HUES64 (cell line): ENCODE results near the gene STX18.

Source experiments
- H3K27ac ChIP-seq: 2 replicates; pipeline ENCODE4 v1.7.0; 2013; ENCODE audit warnings: low read depth, low read length, inconsistent platforms
- H3K27me3 ChIP-seq: 2 replicates; pipeline ENCODE4 v1.6.1; 2013; ENCODE audit warnings: mild to moderate bottlenecking, low read length; ENCODE audit not compliant: insufficient read depth
- H3K36me3 ChIP-seq: 2 replicates; pipeline ENCODE4 v1.6.1; 2013; ENCODE audit warnings: mild to moderate bottlenecking, low read length; ENCODE audit not compliant: insufficient read depth
- H3K4me1 ChIP-seq: 2 replicates; pipeline ENCODE4 v1.6.1; 2013; ENCODE audit warnings: mild to moderate bottlenecking, low read length, moderate library complexity; ENCODE audit not compliant: insufficient read depth
- H3K4me3 ChIP-seq: 2 replicates; pipeline ENCODE4 v1.5.1; 2013; ENCODE audit warnings: mild to moderate bottlenecking, low read length, moderate library complexity
- H3K9ac ChIP-seq: 2 replicates; pipeline ENCODE4 v1.6.1; 2013; ENCODE audit warnings: mild to moderate bottlenecking, low read depth, low read length
- H3K9me3 ChIP-seq: 2 replicates; pipeline ENCODE4 v1.6.1; 2013; ENCODE audit warnings: low read depth, low read length; ENCODE audit not compliant: insufficient read depth
- WGBS: fragments of 150-250, 120-280 bp; methylation state at CpG from one replicate; pipeline ENCODE4 v1.1.7; 2013; ENCODE audit warnings: missing lambda C conversion rate; 5-methylcytosine and 5-hydroxymethylcytosine counted together

The STX18 gene

DNA sequence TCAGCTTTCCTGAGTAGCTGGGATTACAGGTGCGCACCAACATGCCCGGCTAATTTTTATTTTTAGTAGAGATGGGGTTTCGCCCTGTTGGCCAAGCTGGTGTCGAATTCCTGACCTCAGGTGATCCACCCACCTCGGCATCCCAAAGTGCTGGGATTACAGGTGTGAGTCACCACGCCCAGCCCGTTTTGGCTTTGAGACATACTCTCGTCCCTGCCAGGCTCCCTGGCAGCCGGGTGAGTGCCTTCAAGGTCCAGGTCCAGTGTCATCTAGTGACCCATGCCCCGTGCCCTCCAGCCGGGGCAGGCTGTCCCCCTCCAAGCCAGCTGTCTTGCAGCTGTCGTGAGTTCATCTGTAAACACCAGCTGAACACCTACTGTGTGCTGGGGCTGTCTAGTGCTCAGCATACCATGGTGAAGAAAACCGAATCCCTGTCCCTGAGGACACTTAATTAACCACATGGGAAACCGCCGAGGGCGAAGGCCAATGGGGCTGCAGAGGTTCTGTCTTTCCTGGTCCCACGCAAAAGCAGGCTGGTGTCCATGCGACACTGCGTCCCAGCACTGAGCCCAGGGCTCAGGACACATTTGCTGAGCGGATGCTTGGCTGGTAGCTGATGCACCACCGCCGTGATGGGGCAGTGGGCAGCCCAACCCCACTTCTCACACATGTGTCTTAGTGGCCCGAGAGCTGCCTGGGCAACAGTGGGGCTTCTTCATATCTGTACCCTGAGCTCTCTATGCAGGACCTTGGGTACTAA lies 133.1 kb downstream of the STX18 start:
- no peaks in the 10 kb centered on the region for H3K4me1 ChIP-seq
- H3K4me3 ChIP-seq, result no peak overlapping the region
- H3K9ac ChIP-seq, result no peak overlapping the region
- H3K9me3 ChIP-seq, result no peaks in the 10 kb centered on the region
- no peaks in the 10 kb centered on the region for H3K36me3 ChIP-seq
- H3K27me3 ChIP-seq, result no peaks in the 10 kb centered on the region
- H3K27ac ChIP-seq, result no peak overlapping the region
- WGBS, result 89% methylated on average over 23 of the region's 23 CpGs

DNA sequence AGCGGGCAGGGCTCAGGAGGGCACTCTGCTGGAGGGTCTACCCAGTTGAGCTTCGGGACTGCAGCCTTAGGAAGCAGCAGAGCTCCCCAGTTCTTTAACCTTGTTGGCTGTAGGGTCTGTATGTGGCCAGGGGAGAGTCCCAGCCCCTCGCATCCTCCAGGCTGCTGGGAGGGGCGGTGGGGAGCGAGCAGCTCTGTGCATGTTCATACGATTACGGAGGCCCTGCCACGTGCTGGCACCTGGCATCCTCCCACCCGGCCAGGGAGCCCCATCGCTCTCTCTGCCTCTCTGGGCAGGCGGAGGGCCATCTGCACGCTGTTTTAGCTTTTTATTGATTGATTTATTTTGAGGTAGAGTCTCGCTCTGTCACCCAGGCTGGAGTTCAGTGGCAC lies 133.7 kb downstream of the STX18 start:
- 86% methylated on average over 13 of the region's 13 CpGs for WGBS
- H3K4me1 ChIP-seq, result no peaks in the 10 kb centered on the region

DNA sequence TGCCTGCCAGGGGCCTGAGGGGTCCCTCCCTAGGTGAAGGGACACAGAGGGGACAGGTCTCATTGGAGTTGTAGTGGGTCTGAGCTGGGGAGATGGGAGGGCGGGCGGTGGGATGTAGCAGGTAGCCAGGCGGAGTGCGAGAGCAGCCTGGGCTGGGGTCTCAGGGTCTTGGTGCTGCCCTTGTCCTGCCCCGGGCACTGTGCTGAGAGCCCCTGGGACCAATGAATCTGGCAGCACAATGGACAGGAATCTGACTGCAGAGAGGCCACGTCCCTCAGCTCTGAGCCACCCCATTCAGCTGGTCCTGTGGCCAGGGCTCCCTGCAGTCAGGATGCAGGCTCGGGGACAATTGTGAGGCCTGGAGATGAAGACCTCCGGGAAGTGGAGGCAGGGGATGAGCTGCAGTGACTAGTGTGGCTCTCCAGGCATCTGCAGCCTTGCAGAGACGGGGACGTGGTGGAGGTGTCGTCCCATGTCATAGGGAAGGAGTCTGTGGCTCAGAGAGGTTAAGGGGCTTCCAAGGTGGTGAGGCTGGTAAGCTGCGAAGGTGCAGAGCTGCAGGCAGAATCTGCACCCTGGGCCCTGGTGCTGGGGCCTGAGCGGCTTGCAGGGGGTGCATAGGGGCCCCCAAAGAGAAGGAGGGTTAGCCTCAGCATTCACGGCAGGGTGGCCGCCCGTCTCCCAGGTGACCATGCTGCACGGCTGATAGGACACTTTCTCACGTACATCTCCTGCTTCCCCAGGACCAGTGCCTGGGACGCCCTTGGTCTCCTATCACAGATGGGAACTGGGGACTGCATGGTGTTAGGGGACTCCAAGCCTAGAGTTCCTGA lies 134.3 kb downstream of the STX18 start:
- Histone ChIP-seq H3K36me3 (no peaks in the 10 kb centered on the region), H3K27ac (no peak overlapping the region), H3K4me1 (no peaks in the 10 kb centered on the region), H3K27me3 (no peaks in the 10 kb centered on the region), H3K9me3 (no peaks in the 10 kb centered on the region), H3K9ac (no peak overlapping the region), H3K4me3 (no peak overlapping the region)
- 91% methylated on average over 19 of the region's 19 CpGs for WGBS

More for the DNA sequence above, 133.7 kb downstream of the STX18 start:
- no peak overlapping the region for H3K4me3 ChIP-seq
- H3K27ac ChIP-seq, result no peak overlapping the region
- H3K36me3 ChIP-seq, result no peaks in the 10 kb centered on the region
- H3K9ac ChIP-seq, result no peak overlapping the region
- no peaks in the 10 kb centered on the region for H3K9me3 ChIP-seq
- H3K27me3 ChIP-seq, result no peaks in the 10 kb centered on the region

DNA sequence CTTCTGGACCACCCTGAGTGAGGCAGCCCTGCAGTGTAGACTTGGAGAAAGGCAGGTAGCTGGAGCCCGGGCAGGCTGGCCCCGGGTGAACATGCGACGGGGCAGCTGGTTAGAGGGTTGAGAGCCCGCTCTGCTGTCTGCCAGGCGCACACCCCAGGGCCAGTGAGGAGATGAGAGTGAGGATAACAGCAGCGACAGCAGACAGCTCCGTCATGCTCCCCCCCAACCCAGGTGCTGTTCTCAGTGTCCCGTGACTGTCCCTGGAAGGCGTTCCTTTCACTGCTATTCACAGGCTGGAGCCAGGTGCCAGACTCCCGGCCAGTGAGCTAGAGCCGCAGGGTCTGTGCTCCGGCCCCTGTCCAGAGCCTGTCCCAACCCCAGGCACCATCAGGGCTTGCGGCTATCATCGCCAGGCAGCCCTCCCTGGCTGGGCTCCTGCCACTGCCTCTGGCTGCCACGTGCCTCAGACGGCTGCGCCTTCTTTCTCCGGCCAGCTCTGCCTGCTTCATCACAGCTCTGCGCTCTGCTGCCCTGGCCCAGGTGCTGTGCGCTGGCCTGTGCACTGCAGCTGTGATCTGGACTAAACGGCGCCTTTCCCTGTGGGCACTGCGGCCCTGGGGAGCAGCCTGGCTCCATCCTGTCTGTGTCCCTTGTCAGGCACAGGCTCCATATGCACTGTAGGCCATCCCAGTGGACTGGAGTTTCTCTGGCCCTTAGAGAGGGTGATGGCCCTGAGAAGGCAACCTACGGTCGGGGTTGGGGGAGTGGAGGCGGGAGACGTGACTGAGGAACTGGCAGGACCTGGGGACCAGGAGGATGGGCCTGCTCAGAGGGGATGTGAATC lies 135.2 kb downstream of the STX18 start:
- H3K36me3 ChIP-seq, result no peaks in the 10 kb centered on the region
- no peak overlapping the region for H3K27ac ChIP-seq
- no peaks in the 10 kb centered on the region for H3K9me3 ChIP-seq
- H3K4me1 ChIP-seq, result no peaks in the 10 kb centered on the region
- no peak overlapping the region for H3K4me3 ChIP-seq
- no peaks in the 10 kb centered on the region for H3K27me3 ChIP-seq
- no peak overlapping the region for H3K9ac ChIP-seq
- 93% methylated on average over 28 of the region's 28 CpGs for WGBS

DNA sequence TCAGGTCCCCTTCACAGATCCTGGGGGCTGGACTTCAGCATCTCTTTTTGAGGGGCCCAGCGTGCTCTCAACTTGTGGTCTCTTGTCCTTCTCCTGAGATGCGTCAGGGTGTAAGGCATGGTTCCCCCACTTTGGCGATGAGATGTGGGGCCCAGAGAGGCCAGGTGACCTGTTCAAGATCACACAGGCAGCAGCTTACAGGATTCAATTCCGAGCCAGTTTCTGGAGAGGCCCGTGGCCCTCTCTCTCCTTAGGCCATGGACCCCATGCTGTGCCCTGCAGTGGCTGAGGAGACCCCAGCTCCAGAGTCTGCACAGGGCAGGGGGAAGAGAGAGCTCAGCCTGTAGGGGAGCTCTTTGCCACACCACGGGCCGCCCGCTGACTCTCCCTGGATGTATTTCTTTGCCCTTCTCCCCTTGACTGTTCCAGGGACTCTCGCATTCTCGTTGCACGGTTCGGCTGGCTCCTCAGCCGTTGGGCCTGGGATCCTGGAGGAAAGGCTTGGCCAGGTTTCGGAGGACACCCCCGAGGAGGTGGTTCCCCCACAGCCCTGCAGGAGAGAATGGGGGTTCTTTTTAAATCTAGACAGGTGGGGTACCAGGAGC lies 136.4 kb downstream of the STX18 start:
- Histone ChIP-seq H3K27ac (no peak overlapping the region), H3K9me3 (no peaks in the 10 kb centered on the region), H3K9ac (no peak overlapping the region), H3K36me3 (no peaks in the 10 kb centered on the region), H3K4me1 (no peaks in the 10 kb centered on the region), H3K27me3 (no peaks in the 10 kb centered on the region), H3K4me3 (no peak overlapping the region)
- WGBS, result 91% methylated on average over 15 of the region's 15 CpGs

DNA sequence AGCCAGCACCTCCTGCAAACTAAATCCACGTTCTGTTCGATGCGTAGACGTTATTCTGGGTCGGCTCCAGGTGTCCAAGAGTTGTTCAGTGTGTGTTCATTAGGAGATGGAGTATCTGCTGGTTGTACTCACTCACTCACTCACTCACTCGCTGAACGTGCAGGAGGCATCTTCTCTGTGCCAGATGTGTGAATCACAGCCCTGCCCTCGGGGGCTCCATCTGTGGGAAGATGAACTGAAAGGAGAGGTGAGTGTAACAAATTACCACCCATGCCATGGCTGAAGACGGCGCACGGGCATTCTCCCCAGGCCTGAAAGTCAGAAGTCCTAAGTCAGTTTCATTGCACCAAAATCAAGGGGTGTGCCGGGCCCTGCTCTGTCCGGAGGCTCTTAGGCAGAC lies 138.9 kb downstream of the STX18 start:
- Histone ChIP-seq H3K4me3 (no peak overlapping the region), H3K9ac (no peak overlapping the region), H3K9me3 (no peaks in the 10 kb centered on the region), H3K27ac (no peak overlapping the region), H3K4me1 (no peaks in the 10 kb centered on the region), H3K27me3 (no peaks in the 10 kb centered on the region), H3K36me3 (no peaks in the 10 kb centered on the region)
- WGBS, result 87% methylated on average over 11 of the region's 13 CpGs

DNA sequence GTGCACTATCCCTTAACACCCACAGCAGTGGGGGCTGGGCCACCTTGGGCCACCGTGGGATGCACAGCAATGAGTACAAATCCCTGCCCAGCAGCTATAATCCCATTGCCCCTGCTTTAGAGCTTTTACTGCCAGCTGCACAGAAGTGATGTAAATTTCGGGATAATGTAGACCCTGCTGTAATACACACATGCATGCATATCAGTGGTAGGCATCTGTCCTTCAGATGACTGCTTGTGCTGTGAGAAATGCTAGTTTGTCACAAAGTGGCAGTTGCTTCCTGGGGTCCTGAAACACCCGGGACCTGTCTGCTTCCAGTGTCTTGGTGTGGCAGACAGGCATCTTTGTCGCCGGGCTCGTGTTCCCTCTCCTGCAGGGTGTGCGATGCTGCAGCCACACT lies 140.8 kb downstream of the STX18 start:
- Histone ChIP-seq H3K36me3 (no peaks in the 10 kb centered on the region), H3K9ac (no peak overlapping the region), H3K9me3 (no peaks in the 10 kb centered on the region), H3K4me1 (0 out of 2 replicates have a peak, but pooled peaks cover 3% of the 10 kb centered on the region), H3K27me3 (no peaks in the 10 kb centered on the region), H3K4me3 (no peak overlapping the region), H3K27ac (no peak overlapping the region)
- 90% methylated on average over 7 of the region's 7 CpGs for WGBS

DNA sequence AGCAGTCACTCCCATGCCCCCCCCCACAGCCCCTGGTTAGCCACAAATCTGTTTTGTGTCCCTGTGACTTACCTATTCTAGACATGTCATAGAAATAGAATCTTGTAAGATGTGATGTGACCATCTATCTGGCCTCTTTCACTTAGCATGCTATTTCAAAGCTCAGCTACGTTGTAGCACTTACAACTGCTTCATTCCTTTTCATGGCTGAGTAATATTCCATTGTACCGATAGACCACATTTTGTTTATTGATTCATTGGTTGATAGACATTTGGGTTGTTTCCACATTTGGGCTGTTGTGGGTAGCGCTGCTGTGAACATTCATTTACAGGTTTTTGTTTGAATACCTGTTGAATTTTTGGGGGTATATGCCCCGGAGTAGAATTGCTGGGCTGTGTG lies 143.4 kb downstream of the STX18 start:
- H3K27ac ChIP-seq, result no peak overlapping the region
- H3K27me3 ChIP-seq, result no peaks in the 10 kb centered on the region
- no peak overlapping the region for H3K9ac ChIP-seq
- H3K4me3 ChIP-seq, result no peak overlapping the region
- H3K36me3 ChIP-seq, result no peaks in the 10 kb centered on the region; the same call in 1 of the 2 replicates
- no peaks in the 10 kb centered on the region for H3K9me3 ChIP-seq
- H3K4me1 ChIP-seq, result 0 out of 2 replicates have a peak, but pooled peaks cover 3% of the 10 kb centered on the region
- 79% methylated on average over 4 of the region's 4 CpGs for WGBS

DNA sequence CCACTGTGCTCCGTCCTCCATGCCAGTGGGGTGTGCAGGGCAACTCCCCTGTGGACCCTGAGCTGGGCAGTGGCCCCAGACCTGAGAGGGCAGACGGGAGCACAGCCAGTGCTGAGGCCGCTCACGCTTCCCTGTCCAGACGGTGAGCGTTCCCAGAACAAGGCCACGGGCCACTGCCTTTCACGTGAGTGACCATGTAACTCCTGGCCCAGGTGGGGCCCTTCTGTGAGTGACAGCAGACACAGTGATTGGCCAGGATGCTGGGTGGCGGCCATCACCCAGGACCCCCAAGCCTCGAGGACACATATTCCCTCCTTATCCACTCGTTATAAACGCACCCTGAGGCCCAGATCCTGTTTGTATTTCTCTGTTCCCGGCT lies 144.4 kb downstream of the STX18 start:
- Histone ChIP-seq H3K4me3 (no peak overlapping the region), H3K9ac (no peak overlapping the region), H3K27me3 (no peaks in the 10 kb centered on the region), H3K9me3 (no peaks in the 10 kb centered on the region), H3K27ac (no peak overlapping the region), H3K36me3 (no peaks in the 10 kb centered on the region; the same call in 1 of the 2 replicates), H3K4me1 (0 out of 2 replicates have a peak, but pooled peaks cover 3% of the 10 kb centered on the region)
- WGBS, result 94% methylated on average over 13 of the region's 13 CpGs

DNA sequence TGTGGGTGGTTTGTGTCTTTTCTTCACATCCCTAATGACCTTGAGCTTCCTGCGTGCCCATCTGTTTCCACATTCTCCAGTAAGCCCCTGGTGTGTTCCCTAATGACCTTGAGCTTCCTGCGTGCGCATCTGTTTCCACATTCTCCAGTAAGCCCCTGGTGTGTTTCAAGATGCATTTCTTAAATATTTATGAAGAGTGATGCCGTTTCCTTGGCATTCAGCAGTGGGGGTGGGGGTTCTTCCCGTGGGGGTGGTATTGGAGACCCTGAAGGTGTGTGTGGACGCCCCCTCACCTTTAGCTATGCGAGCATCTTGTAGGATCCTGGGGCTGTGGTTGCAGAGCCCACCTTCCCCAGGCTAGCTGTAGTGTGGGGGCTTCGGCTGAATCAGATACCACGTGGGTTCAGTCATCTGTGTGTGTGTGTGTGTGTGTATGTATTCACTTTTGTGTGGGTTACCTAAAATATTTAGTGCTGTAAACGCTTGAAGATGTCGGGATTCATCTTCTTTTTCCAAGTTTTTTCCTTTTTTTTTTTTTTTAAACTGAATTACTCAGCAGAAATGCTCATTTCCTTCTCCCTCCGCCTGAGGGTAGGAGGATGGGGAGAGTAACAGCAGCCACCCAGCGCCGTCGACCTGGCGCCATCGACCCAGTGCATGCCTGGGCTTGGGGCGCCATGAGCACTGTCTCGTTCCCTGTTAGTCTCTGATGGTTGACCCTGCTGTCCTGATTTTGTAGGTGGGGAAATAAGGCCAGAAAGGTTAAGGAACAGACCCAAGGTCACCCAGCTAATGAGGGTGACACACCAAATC lies 145.0 kb downstream of the STX18 start:
- Histone ChIP-seq H3K27ac (no peak overlapping the region), H3K36me3 (peaks cover under 1% of the 10 kb centered on the region; the same call in 1 of the 2 replicates), H3K9ac (no peak overlapping the region), H3K4me1 (0 out of 2 replicates have a peak, but pooled peaks cover 3% of the 10 kb centered on the region), H3K27me3 (no peaks in the 10 kb centered on the region), H3K9me3 (no peaks in the 10 kb centered on the region), H3K4me3 (no peak overlapping the region)
- 87% methylated on average over 17 of the region's 19 CpGs for WGBS
